GM18870 (cell line): Measurements from ENCODE around the gene IKZF4.

Experiments
- ATAC-seq: cut with Tn5 transposase; IDR thresholded peaks from one replicate; pipeline ENCODE4 v1.9.1; 2021; ENCODE audit warnings: moderate library complexity; ENCODE audit not compliant: unreplicated experiment

IKZF4 gene

GRCh38 chr12:56081393-56082347, 60.8 kb downstream of the IKZF4 start:
- no peak for ATAC-seq

- ATAC-seq = no peak
These were observed 61.5 kb downstream of the IKZF4 start for GRCh38 chr12:56082382-56082781.

GRCh38 chr12:56082967-56083366, 62.1 kb downstream of the IKZF4 start:
- ATAC-seq = no peak

- ATAC-seq = no peak
These were observed 64.2 kb downstream of the IKZF4 start for GRCh38 chr12:56084958-56085543.

- ATAC-seq = no peak
These were observed 65.3 kb downstream of the IKZF4 start for GRCh38 chr12:56086096-56086495.

GRCh38 chr12:56086608-56087007, 65.8 kb downstream of the IKZF4 start:
- ATAC-seq = no peak

GRCh38 chr12:56087220-56087619, 66.4 kb downstream of the IKZF4 start:
- no peak for ATAC-seq
